A673 (cell line): ENCODE results near the gene GTF3C1. TPM values are rescaled to one million over a fixed set of nuclear protein-coding genes. Genes with fewer than 3 reads are reported as not detected.

Experiments
- BruUV-seq: library from RNA; stranded (reverse); fragments of 400-500 nt; replicated peaks from 2 replicates; lab custom pipeline; 2021; lab: Mats Ljungman, UMichigan
- CTCF ChIA-PET: fragments of 300-600 bp; sonication (Branson Sonifier 250); formaldehyde crosslinking; loops from one replicate; lab custom pipeline; 2022; ENCODE audit warnings: antibody characterized with exemption; lab: Charles Lee
- POLR2A ChIA-PET: fragments of 300-600 bp; sonication (Branson Sonifier 250); formaldehyde crosslinking; loops from one replicate; lab custom pipeline; 2022; ENCODE audit warnings: antibody characterized with exemption; ENCODE audit not compliant: low non-redundant PET; lab: Charles Lee
- DNase-seq: peaks from one replicate; pipeline ENCODE4 v3.0.0-alpha.2; 2015; ENCODE audit warnings: low spot score
- H3K27ac ChIP-seq: fragments of 200-600 bp; sonication (generic); 2 replicates; pipeline ENCODE4 v1.5.1; 2016; ENCODE audit warnings: mixed run types, low read depth, mild to moderate bottlenecking, mixed read lengths, antibody characterized with exemption, low read length; ENCODE audit not compliant: poor library complexity, severe bottlenecking
- H3K27me3 ChIP-seq: fragments of 200-600 bp; sonication (generic); replicated peaks from 2 replicates; pipeline ENCODE4 v1.6.1; 2017; ENCODE audit warnings: mixed run types, low read depth, mild to moderate bottlenecking, mixed read lengths, antibody characterized with exemption, low read length; ENCODE audit not compliant: insufficient read depth, poor library complexity
- H3K36me3 ChIP-seq: fragments of 200-600 bp; sonication (generic); 2 replicates; pipeline ENCODE4 v1.6.1; 2016; ENCODE audit warnings: mixed run types, mild to moderate bottlenecking, mixed read lengths, antibody characterized with exemption, low read length; ENCODE audit not compliant: insufficient read depth, poor library complexity, severe bottlenecking
- H3K4me1 ChIP-seq: fragments of 200-600 bp; sonication (generic); 2 replicates; pipeline ENCODE4 v1.6.1; 2017; ENCODE audit warnings: mixed run types, mild to moderate bottlenecking, mixed read lengths, antibody characterized with exemption, low read length; ENCODE audit not compliant: insufficient read depth, poor library complexity, severe bottlenecking
- H3K4me3 ChIP-seq: fragments of 200-600 bp; sonication (generic); 2 replicates; pipeline ENCODE4 v1.5.1; 2016; ENCODE audit warnings: low read depth, mixed run types, mild to moderate bottlenecking, mixed read lengths, low read length; ENCODE audit not compliant: poor library complexity, severe bottlenecking
- H3K9me3 ChIP-seq: fragments of 200-600 bp; sonication (generic); 2 replicates; pipeline ENCODE4 v1.6.1; 2016; ENCODE audit warnings: mixed run types, low read depth, mild to moderate bottlenecking, mixed read lengths, antibody characterized with exemption, low read length; ENCODE audit not compliant: poor library complexity, severe bottlenecking
- CTCF ChIP-seq: fragments of 300-800, 200-600 bp; sonication (generic); conservative IDR thresholded peaks from 2 replicates; pipeline ENCODE4 v1.5.1; 2017; ENCODE audit warnings: low read depth, mild to moderate bottlenecking, antibody characterized with exemption, low read length, moderate library complexity, mixed read lengths
- EZH2 ChIP-seq: fragments of 200-600 bp; sonication (generic); IDR thresholded peaks from 2 replicates; pipeline ENCODE4 v1.6.1; 2017; ENCODE audit warnings: borderline replicate concordance, low read depth, mild to moderate bottlenecking, mixed read lengths, antibody characterized with exemption, low read length; ENCODE audit not compliant: poor library complexity, severe bottlenecking
- intact Hi-C: fragments of 100-400 bp; cut with micrococcal nuclease; formaldehyde crosslinking; loops from one replicate; pipeline ENCODE4 v1.10.0; 2022; ENCODE audit not compliant: unreplicated experiment
- total RNA-seq: library from RNA; stranded (reverse); gene quantifications from 2 replicates; pipeline ENCODE4 v1.2.3, GENCODE V29; 2021

Gene GTF3C1
- total RNA-seq, 1 experiment from 2014 or later, result 94.2 TPM

- Histone ChIP-seq H3K9me3 (no peaks in the 10 kb centered on the region), H3K27me3 (no peaks in the 10 kb centered on the region), H3K36me3 (no peaks in the 10 kb centered on the region), H3K4me3 (no peak overlapping the region), H3K27ac (no peak overlapping the region), H3K4me1 (no peaks in the 10 kb centered on the region)
- BruUV-seq, result no TSS peak
- DNase-seq, result no peak
- ChIA-PET CTCF (no interaction called here), POLR2A (no interaction called here)
- TF ChIP-seq EZH2 (no peak), CTCF (no peak)
- intact Hi-C loops, result no loop called here
Observed at GRCh38 chr16:27430512-27430911, 119.2 kb downstream of the GTF3C1 start.

DNA sequence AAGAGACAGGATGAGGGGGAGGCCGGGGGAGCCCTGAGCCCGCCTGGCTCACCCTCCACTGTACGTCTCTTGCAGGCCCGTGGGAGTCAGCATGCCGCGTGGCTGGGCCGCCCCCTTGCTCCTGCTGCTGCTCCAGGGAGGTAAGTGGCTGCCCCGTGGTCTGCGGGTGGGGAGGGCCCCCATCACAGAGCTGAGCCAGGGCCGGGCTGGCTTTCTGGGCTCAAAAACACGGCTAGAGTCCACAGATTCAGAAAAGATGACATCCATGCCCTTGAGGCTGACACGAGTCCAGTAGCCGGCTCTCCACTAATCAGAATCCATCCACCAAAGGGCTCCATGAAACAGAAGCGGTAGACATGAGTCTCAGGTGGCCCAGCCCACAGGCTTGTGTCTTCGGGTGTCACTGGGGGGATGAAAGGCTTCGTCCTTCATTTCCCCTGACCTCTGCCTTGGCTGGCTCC lies 119.7 kb downstream of the GTF3C1 start:
- Histone ChIP-seq H3K27ac (no peak overlapping the region), H3K36me3 (no peaks in the 10 kb centered on the region), H3K4me1 (no peaks in the 10 kb centered on the region), H3K9me3 (no peaks in the 10 kb centered on the region), H3K27me3 (no peaks in the 10 kb centered on the region), H3K4me3 (no peak overlapping the region)
- intact Hi-C loops, result no loop called here
- CTCF ChIA-PET, result no interaction called here
- no peak for DNase-seq
- POLR2A ChIA-PET, result no interaction called here
- no TSS peak for BruUV-seq
- TF ChIP-seq CTCF (no peak), EZH2 (no peak)

DNA sequence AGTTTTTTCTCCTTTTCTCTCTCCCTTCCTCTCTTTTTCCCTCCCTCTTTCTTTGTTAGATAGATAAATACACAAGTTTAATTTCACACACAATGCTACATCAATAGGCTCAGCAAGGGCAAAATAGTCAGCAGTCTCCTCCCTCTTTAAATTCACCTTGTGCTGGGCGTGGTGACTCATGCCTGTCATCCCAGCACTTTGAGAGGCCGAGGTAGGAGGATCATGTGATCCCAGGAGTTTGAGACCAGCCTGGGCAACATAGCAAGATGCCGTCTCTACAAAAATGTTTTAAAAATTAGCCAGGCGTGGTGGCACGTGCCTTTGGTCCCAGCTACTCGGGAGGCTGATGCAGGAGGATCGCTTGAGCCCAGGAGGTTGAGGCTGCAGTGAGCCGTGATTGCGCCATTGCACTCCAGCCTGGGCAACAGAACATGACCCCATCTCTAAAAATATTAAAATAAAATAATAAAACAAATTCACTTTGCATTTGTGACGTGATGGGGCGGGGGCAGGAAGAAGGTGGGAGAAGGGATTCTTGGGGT lies 120.3 kb downstream of the GTF3C1 start:
- no peak overlapping the region for H3K4me3 ChIP-seq
- no peak overlapping the region for H3K27ac ChIP-seq
- ChIA-PET POLR2A (no interaction called here), CTCF (no interaction called here)
- intact Hi-C loops, result no loop called here
- no peak for TF ChIP-seq CTCF
- BruUV-seq, result no TSS peak
- no peaks in the 10 kb centered on the region for H3K9me3 ChIP-seq
- DNase-seq, result no peak
- no peaks in the 10 kb centered on the region for H3K4me1 ChIP-seq
- H3K27me3 ChIP-seq, result no peaks in the 10 kb centered on the region
- H3K36me3 ChIP-seq, result no peaks in the 10 kb centered on the region
